Panc1 (cell line): ENCODE data around the gene RCOR1. TPM values are rescaled to one million over a fixed set of nuclear protein-coding genes. Genes with fewer than 3 reads are reported as not detected.

Source experiments
- ATAC-seq: fragments of 200-7000 bp; cut with Tn5 transposase; 2 replicates; pipeline ENCODE4 v1.9.1; 2020; ENCODE audit warnings: mild to moderate bottlenecking, moderate library complexity
- BruUV-seq: library from RNA; stranded (reverse); fragments of 400-500 nt; replicated peaks from 2 replicates; lab custom pipeline; 2021; lab: Mats Ljungman, UMichigan
- CTCF ChIA-PET: fragments of 300-600 bp; sonication (Branson Sonifier 250); formaldehyde crosslinking; loops from one replicate; lab custom pipeline; 2022; ENCODE audit warnings: antibody characterized with exemption; lab: Charles Lee
- POLR2A ChIA-PET: fragments of 300-600 bp; sonication (Branson Sonifier 250); formaldehyde crosslinking; loops from one replicate; lab custom pipeline; 2022; ENCODE audit warnings: antibody characterized with exemption; lab: Charles Lee
- DNase-seq: peaks from one replicate; pipeline ENCODE4 v3.0.0-alpha.2; 2010; ENCODE audit warnings: low read depth, low spot score
- H3K27ac ChIP-seq: 2 replicates; pipeline ENCODE4 v1.5.1; 2011; ENCODE audit warnings: mild to moderate bottlenecking, low read length, inconsistent platforms
- H3K27me3 ChIP-seq: fragments of 200-500 bp; sonication (Bioruptor generic); 2 replicates; pipeline ENCODE4 v1.6.0; 2014; ENCODE audit warnings: low read length, inconsistent platforms; ENCODE audit not compliant: control insufficient read depth, insufficient read depth
- H3K36me3 ChIP-seq: fragments of 200-500 bp; sonication (Bioruptor generic); 2 replicates; pipeline ENCODE4 v1.5.1; 2014; ENCODE audit warnings: inconsistent platforms, mild to moderate bottlenecking, low read length, moderate library complexity; ENCODE audit not compliant: control insufficient read depth, insufficient read depth
- H3K4me1 ChIP-seq: 2 replicates; pipeline ENCODE4 v1.5.1; 2011; ENCODE audit warnings: inconsistent platforms, mild to moderate bottlenecking, low read length, moderate library complexity; ENCODE audit not compliant: control insufficient read depth, insufficient read depth
- H3K4me3 ChIP-seq, 2 experiments: 2 replicates each; pipeline ENCODE4 v1.5.1; 2011 to 2012; ENCODE audit warnings: low read depth in 2 of 2, low read length in 2 of 2, mild to moderate bottlenecking in 2 of 2, inconsistent platforms in 1 of 2, moderate library complexity in 1 of 2
- H3K9me3 ChIP-seq: fragments of 200-500 bp; sonication (Bioruptor generic); 2 replicates; pipeline ENCODE4 v1.5.1; 2014; ENCODE audit warnings: low read depth, mild to moderate bottlenecking, inconsistent platforms, low read length, moderate library complexity; ENCODE audit not compliant: control insufficient read depth, insufficient read depth
- POLR2AphosphoS5 ChIP-seq: IDR thresholded peaks from 2 replicates; pipeline ENCODE4 v1.6.1; 2012; ENCODE audit warnings: mild to moderate bottlenecking, low read depth, low read length, moderate library complexity
- SIN3A ChIP-seq: IDR thresholded peaks from 2 replicates; pipeline ENCODE4 v1.6.1; 2012; ENCODE audit warnings: low read depth, mild to moderate bottlenecking, low read length, moderate library complexity, borderline replicate concordance; ENCODE audit not compliant: insufficient read depth
- TCF7L2 ChIP-seq: IDR thresholded peaks from 2 replicates; pipeline ENCODE4 v1.6.1; 2011; ENCODE audit warnings: mild to moderate bottlenecking, low read depth, low read length, inconsistent platforms
- in situ Hi-C: cut with HindIII; loops from 2 replicates; pipeline ENCODE4 v1.10.0; 2016; ENCODE audit warnings: low sequenced_read_pairs, low pct_unique_long_range_greater_than_20kb
- intact Hi-C: fragments of 100-400 bp; cut with micrococcal nuclease; formaldehyde crosslinking; loops from one replicate; pipeline ENCODE4 v1.10.0; 2022; ENCODE audit not compliant: unreplicated experiment
- total RNA-seq: library from RNA; stranded (reverse); gene quantifications from one replicate; pipeline ENCODE4 v1.2.1, GENCODE V29; 2021; ENCODE audit not compliant: unreplicated experiment
- TF ChIP-seq, protein P1 (sequence below), 2 experiments: IDR thresholded peaks; 2 replicates each; pipeline ENCODE4 v1.6.1; 2011 to 2012; ENCODE audit warnings: low read depth in 2 of 2, control low read depth in 1 of 2, low read length in 1 of 2, mild to moderate bottlenecking in 1 of 2, moderate library complexity in 1 of 2; ENCODE audit not compliant: insufficient read depth in 1 of 2
- TF ChIP-seq, protein P2 (sequence below): fragments of 450-650 bp; IDR thresholded peaks from 2 replicates; pipeline ENCODE4 v1.5.1; 2017; ENCODE audit warnings: mild to moderate bottlenecking

RCOR1 gene
- total RNA-seq, 1 experiment from 2014 or later = 27.1 TPM

- H3K4me3 ChIP-seq = no peak overlapping the region
- TF ChIP-seq POLR2AphosphoS5 = no peak; the same call in 1 of the 2 replicates
- no peak for TF ChIP-seq TCF7L2
- TF ChIP-seq, protein P1, sequence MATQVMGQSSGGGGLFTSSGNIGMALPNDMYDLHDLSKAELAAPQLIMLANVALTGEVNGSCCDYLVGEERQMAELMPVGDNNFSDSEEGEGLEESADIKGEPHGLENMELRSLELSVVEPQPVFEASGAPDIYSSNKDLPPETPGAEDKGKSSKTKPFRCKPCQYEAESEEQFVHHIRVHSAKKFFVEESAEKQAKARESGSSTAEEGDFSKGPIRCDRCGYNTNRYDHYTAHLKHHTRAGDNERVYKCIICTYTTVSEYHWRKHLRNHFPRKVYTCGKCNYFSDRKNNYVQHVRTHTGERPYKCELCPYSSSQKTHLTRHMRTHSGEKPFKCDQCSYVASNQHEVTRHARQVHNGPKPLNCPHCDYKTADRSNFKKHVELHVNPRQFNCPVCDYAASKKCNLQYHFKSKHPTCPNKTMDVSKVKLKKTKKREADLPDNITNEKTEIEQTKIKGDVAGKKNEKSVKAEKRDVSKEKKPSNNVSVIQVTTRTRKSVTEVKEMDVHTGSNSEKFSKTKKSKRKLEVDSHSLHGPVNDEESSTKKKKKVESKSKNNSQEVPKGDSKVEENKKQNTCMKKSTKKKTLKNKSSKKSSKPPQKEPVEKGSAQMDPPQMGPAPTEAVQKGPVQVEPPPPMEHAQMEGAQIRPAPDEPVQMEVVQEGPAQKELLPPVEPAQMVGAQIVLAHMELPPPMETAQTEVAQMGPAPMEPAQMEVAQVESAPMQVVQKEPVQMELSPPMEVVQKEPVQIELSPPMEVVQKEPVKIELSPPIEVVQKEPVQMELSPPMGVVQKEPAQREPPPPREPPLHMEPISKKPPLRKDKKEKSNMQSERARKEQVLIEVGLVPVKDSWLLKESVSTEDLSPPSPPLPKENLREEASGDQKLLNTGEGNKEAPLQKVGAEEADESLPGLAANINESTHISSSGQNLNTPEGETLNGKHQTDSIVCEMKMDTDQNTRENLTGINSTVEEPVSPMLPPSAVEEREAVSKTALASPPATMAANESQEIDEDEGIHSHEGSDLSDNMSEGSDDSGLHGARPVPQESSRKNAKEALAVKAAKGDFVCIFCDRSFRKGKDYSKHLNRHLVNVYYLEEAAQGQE (IDR thresholded peaks at IDR 0.05; ENCODE audit: insufficient read depth in 1 of 2, low read depth in 2 of 2, low read length in 1 of 2) = no peak
- TF ChIP-seq, protein P2, sequence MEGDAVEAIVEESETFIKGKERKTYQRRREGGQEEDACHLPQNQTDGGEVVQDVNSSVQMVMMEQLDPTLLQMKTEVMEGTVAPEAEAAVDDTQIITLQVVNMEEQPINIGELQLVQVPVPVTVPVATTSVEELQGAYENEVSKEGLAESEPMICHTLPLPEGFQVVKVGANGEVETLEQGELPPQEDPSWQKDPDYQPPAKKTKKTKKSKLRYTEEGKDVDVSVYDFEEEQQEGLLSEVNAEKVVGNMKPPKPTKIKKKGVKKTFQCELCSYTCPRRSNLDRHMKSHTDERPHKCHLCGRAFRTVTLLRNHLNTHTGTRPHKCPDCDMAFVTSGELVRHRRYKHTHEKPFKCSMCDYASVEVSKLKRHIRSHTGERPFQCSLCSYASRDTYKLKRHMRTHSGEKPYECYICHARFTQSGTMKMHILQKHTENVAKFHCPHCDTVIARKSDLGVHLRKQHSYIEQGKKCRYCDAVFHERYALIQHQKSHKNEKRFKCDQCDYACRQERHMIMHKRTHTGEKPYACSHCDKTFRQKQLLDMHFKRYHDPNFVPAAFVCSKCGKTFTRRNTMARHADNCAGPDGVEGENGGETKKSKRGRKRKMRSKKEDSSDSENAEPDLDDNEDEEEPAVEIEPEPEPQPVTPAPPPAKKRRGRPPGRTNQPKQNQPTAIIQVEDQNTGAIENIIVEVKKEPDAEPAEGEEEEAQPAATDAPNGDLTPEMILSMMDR = no peak
- TF ChIP-seq SIN3A = no peak
- no peak overlapping the region for H3K27ac ChIP-seq
- ChIA-PET POLR2A (no interaction called here), CTCF (no interaction called here)
- no TSS peak for BruUV-seq
- intact Hi-C loops (no loop called here), in situ Hi-C loops (no loop called here)
- ATAC-seq (peak; percentile 33), DNase-seq (no peak)
- no peaks in the 10 kb centered on the region for H3K27me3 ChIP-seq
- H3K4me1 ChIP-seq = no peaks in the 10 kb centered on the region
- no peaks in the 10 kb centered on the region for H3K36me3 ChIP-seq
- no peaks in the 10 kb centered on the region for H3K9me3 ChIP-seq
Measured at GRCh38 chr14:102760496-102761193, 168.2 kb downstream of the RCOR1 start.

GRCh38 chr14:102761206-102761605, 168.8 kb downstream of the RCOR1 start:
- ATAC-seq (no peak), DNase-seq (no peak)
- Histone ChIP-seq H3K27ac (no peak overlapping the region), H3K9me3 (no peaks in the 10 kb centered on the region), H3K36me3 (no peaks in the 10 kb centered on the region), H3K27me3 (no peaks in the 10 kb centered on the region), H3K4me1 (no peaks in the 10 kb centered on the region), H3K4me3 (no peak overlapping the region)
- CTCF ChIA-PET = no interaction called here
- BruUV-seq = no TSS peak
- intact Hi-C loops = no loop called here
- POLR2A ChIA-PET = no interaction called here
- TF ChIP-seq SIN3A (no peak), POLR2AphosphoS5 (no peak), TCF7L2 (no peak)
- TF ChIP-seq, protein P2 = no peak
- TF ChIP-seq, protein P1 (IDR thresholded peaks at IDR 0.05; ENCODE audit: insufficient read depth in 1 of 2, low read depth in 2 of 2, low read length in 1 of 2) = no peak
- in situ Hi-C loops = no loop called here
